A549 (cell line): Measurements from ENCODE around the gene NPHS1. TPM values are rescaled to one million over a fixed set of nuclear protein-coding genes. Genes with fewer than 3 reads are reported as not detected.

ENCODE experiments used
- ATAC-seq, 2 experiments: fragments of 200-7000 bp in 1 of 2; fragments of >200 bp in 1 of 2; cut with Nextera tagmentation in 1 of 2; cut with Tn5 transposase in 1 of 2; 3 replicates each; pipeline versions ENCODE4 v1.8.0 to v1.9.1; 2018 to 2020; ENCODE audit warnings: mild to moderate bottlenecking in 1 of 2, moderate library complexity in 1 of 2
- CTCF ChIA-PET: fragments of 300-600 bp; sonication (Branson Sonifier 250); formaldehyde crosslinking; extraction: SDS; loops from one replicate; lab custom pipeline; 2021; ENCODE audit warnings: antibody characterized with exemption, inconsistent platforms; lab: Yijun Ruan, JAX
- POLR2A ChIA-PET: fragments of 350-600 bp; formaldehyde crosslinking; extraction: SDS; loops from one replicate; lab custom pipeline; 2021; ENCODE audit warnings: antibody characterized with exemption, inconsistent platforms; lab: Yijun Ruan, JAX
- DNase-seq, 2 experiments: peaks; one replicate each; pipeline versions ENCODE4 v3.0.0 to v3.0.0-alpha.2; 2011 to 2016; ENCODE audit warnings: low read depth in 1 of 2, low spot score in 1 of 2
- FAIRE-seq: peaks from 2 replicates; lab custom pipeline; 2011; peaks lifted over from hg19 to GRCh38; lab: Jason Lieb, UNC
- H3K27ac ChIP-seq, 2 experiments: fragments of >200 bp; sonication (Bioruptor Twin); formaldehyde crosslinking; 3 replicates each; pipeline ENCODE4 v1.5.1; 2016 to 2017
- H3K4me1 ChIP-seq: fragments of >200 bp; sonication (Bioruptor Twin); formaldehyde crosslinking; 3 replicates; pipeline ENCODE4 v1.6.1; 2016
- H3K4me2 ChIP-seq: fragments of >200 bp; sonication (Bioruptor Twin); formaldehyde crosslinking; 3 replicates; pipeline ENCODE4 v1.6.1; 2016
- H3K4me3 ChIP-seq: fragments of >200 bp; sonication (Bioruptor Twin); formaldehyde crosslinking; 3 replicates; pipeline ENCODE4 v1.5.1; 2016
- H3K9me3 ChIP-seq: fragments of >200 bp; sonication (Bioruptor Twin); formaldehyde crosslinking; 3 replicates; pipeline ENCODE4 v1.6.1; 2016
- CBX2 ChIP-seq: fragments of 200-600 bp; sonication (generic); IDR thresholded peaks from 2 replicates; pipeline ENCODE4 v1.6.1; 2016; ENCODE audit warnings: low read depth, mild to moderate bottlenecking, borderline replicate concordance
- CEBPB ChIP-seq, 2 experiments: fragments of >200 bp in 1 of 2; sonication (Bioruptor Twin) in 1 of 2; formaldehyde crosslinking in 1 of 2; IDR thresholded peaks; 2 replicates each; pipeline ENCODE4 v1.6.1; 2012 to 2016
- CHD2 ChIP-seq: fragments of 150-350 bp; IDR thresholded peaks from 2 replicates; pipeline ENCODE4 v1.6.1; 2014; ENCODE audit warnings: low read length; ENCODE audit not compliant: partially characterized antibody
- CHD4 ChIP-seq: fragments of 200-600 bp; sonication (generic); IDR thresholded peaks from 2 replicates; pipeline ENCODE4 v1.6.1; 2016; ENCODE audit warnings: antibody characterized with exemption, mild to moderate bottlenecking, borderline replicate concordance
- EP300 ChIP-seq, 2 experiments: fragments of >200 bp; sonication (Bioruptor Twin); formaldehyde crosslinking; IDR thresholded peaks; 2 replicates in 1 of 2; 3 replicates in 1 of 2; pipeline ENCODE4 v1.6.1; 2016 to 2017
- FOSB ChIP-seq: fragments of 250-450 bp; sonication (Bioruptor Pico); IDR thresholded peaks from 2 replicates; pipeline ENCODE4 v1.5.0; 2020; ENCODE audit warnings: mild to moderate bottlenecking, moderate library complexity
- HOXB13 ChIP-seq: fragments of 250-450 bp; sonication (Bioruptor Pico); IDR thresholded peaks from 2 replicates; pipeline ENCODE4 v1.5.0; 2020; ENCODE audit warnings: low read depth, mild to moderate bottlenecking, moderate library complexity
- KDM1A ChIP-seq: fragments of 200-600 bp; sonication (generic); IDR thresholded peaks from 2 replicates; pipeline ENCODE4 v1.6.1; 2016; ENCODE audit warnings: low read depth, mild to moderate bottlenecking
- MAZ ChIP-seq: fragments of 150-350 bp; IDR thresholded peaks from 2 replicates; pipeline ENCODE4 v1.6.1; 2014; ENCODE audit warnings: antibody characterized with exemption, low read depth, low read length, borderline replicate concordance
- NR3C1 ChIP-seq: fragments of >200 bp; sonication (Bioruptor Twin); formaldehyde crosslinking; IDR thresholded peaks from 3 replicates; pipeline ENCODE4 v1.6.1; 2017
- RFX5 ChIP-seq: fragments of 450-650 bp; IDR thresholded peaks from 2 replicates; pipeline ENCODE4 v1.7.1; 2014; ENCODE audit warnings: antibody characterized with exemption, mild to moderate bottlenecking, moderate library complexity
- SMC3 ChIP-seq: fragments of >200 bp; sonication (Bioruptor Twin); formaldehyde crosslinking; IDR thresholded peaks from 3 replicates; pipeline ENCODE4 v1.6.1; 2018; ENCODE audit warnings: inconsistent platforms
- ZFP36 ChIP-seq: fragments of 450-650 bp; IDR thresholded peaks from 2 replicates; pipeline ENCODE4 v1.6.1; 2014; ENCODE audit warnings: borderline replicate concordance; ENCODE audit not compliant: partially characterized antibody
- WGBS: methylation state at CpG from one replicate; pipeline ENCODE4 v1.1.6; 2017; ENCODE audit errors: missing lambda C conversion rate; 5-methylcytosine and 5-hydroxymethylcytosine counted together
- polyA plus RNA-seq, 4 experiments: library from polyadenylated mRNA; depleted of rRNA in 3 of 4; stranded (reverse); fragments of >200 nt; fragmentation: RNase III in 1 of 4; extraction: RNeasy Plus Mini Kit Qiagen cat#74134 plus additional on column Dnase treatment in 1 of 4; gene quantifications; 2 replicates in 3 of 4; 3 replicates in 1 of 4; pipeline ENCODE4 v1.2.3, GENCODE V29; 2011 to 2017
- TF ChIP-seq, protein P1 (sequence below): IDR thresholded peaks from 2 replicates; pipeline ENCODE4 v1.6.1; 2012
- TF ChIP-seq, protein P2 (sequence below): IDR thresholded peaks from 2 replicates; pipeline ENCODE4 v1.6.1; 2012; ENCODE audit warnings: low read depth, borderline replicate concordance
- TF ChIP-seq, protein P3 (sequence below): fragments of >200 bp; sonication (Bioruptor Twin); formaldehyde crosslinking; IDR thresholded peaks from 2 replicates; pipeline ENCODE4 v1.6.1; 2016
- TF ChIP-seq, protein P4 (sequence below): fragments of 200-600 bp; sonication (generic); IDR thresholded peaks from 2 replicates; pipeline ENCODE4 v1.6.1; 2016; ENCODE audit warnings: antibody characterized with exemption, mild to moderate bottlenecking, moderate library complexity

NPHS1 gene
- polyA plus RNA-seq, 2 of the 4 experiments (the other 2 are of a cell fraction), result 0.27 TPM

DNA sequence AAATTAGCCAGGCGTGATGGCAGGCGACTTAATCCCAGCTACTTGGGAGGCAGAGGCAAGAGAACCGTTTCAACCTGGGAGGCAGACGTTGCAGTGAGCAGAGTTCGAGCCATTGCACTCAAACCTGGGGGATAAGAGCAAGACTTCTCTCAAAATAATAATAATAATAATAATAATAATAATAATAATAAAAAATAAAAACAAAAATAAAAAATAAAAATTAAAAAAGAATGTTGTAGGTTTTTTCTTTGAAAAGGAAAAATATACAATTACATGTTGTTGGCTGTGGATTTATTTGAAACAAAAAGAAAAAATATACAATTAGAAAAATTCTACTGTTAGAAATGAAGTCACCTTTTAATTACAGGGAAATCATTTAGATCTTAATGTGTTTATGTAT lies 28.2 kb downstream of the NPHS1 start (continued):
- TF ChIP-seq ZFP36, result no peak

DNA sequence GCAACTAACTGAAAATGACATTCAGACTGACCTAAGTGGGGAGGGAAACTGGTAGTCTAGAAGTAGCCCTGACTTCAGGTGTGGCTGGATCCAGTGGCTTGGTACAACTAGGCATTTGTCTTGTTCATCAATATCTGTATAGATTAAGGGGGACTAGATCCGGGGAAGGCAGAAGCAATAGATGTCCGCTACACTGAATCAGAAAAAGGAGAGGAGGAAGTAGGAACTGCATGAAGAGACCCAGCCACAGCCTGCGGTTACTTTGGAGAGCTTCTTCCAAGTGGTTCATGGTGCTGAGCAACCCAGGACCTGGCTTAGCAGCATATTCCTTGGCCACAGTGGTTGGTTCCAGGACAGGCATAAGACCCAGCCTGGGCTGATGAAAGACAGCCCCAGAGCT lies 29.7 kb downstream of the NPHS1 start:
- Histone ChIP-seq H3K27ac (no peak overlapping the region), H3K4me2 (no peak overlapping the region), H3K4me3 (no peak overlapping the region), H3K4me1 (no peaks in the 10 kb centered on the region), H3K9me3 (no peaks in the 10 kb centered on the region)
- ATAC-seq, result peak; percentile 48 to 60; a peak in 4 of 6 replicates
- 34% methylated on average over 3 of the region's 3 CpGs for WGBS
- CTCF ChIA-PET, result interaction anchor here (0.9 to 1.5 kb wide), 4 partner anchors 12 to 109 kb away, joined by 3 to 5 read pairs (median 4); no protein-coding TSS in a partner anchor
- peak in 1 of 2 experiments; percentile 29 for DNase-seq
- no peak for FAIRE-seq
- TF ChIP-seq KDM1A (no peak), HOXB13 (CRISPR knock-in tag) (no peak), FOSB (CRISPR knock-in tag) (no peak), CEBPB (IDR thresholded peaks at IDR 0.05) (no peak), MAZ (no peak), RFX5 (no peak), CHD4 (no peak), SMC3 (no peak), CHD2 (no peak), EP300 (IDR thresholded peaks at IDR 0.05) (no peak)
- TF ChIP-seq, protein P1, sequence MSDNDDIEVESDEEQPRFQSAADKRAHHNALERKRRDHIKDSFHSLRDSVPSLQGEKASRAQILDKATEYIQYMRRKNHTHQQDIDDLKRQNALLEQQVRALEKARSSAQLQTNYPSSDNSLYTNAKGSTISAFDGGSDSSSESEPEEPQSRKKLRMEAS, result no peak
- TF ChIP-seq, protein P2, sequence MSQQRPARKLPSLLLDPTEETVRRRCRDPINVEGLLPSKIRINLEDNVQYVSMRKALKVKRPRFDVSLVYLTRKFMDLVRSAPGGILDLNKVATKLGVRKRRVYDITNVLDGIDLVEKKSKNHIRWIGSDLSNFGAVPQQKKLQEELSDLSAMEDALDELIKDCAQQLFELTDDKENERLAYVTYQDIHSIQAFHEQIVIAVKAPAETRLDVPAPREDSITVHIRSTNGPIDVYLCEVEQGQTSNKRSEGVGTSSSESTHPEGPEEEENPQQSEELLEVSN, result no peak
- TF ChIP-seq, protein P3, sequence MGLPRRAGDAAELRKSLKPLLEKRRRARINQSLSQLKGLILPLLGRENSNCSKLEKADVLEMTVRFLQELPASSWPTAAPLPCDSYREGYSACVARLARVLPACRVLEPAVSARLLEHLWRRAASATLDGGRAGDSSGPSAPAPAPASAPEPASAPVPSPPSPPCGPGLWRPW, result no peak
- TF ChIP-seq, protein P4, sequence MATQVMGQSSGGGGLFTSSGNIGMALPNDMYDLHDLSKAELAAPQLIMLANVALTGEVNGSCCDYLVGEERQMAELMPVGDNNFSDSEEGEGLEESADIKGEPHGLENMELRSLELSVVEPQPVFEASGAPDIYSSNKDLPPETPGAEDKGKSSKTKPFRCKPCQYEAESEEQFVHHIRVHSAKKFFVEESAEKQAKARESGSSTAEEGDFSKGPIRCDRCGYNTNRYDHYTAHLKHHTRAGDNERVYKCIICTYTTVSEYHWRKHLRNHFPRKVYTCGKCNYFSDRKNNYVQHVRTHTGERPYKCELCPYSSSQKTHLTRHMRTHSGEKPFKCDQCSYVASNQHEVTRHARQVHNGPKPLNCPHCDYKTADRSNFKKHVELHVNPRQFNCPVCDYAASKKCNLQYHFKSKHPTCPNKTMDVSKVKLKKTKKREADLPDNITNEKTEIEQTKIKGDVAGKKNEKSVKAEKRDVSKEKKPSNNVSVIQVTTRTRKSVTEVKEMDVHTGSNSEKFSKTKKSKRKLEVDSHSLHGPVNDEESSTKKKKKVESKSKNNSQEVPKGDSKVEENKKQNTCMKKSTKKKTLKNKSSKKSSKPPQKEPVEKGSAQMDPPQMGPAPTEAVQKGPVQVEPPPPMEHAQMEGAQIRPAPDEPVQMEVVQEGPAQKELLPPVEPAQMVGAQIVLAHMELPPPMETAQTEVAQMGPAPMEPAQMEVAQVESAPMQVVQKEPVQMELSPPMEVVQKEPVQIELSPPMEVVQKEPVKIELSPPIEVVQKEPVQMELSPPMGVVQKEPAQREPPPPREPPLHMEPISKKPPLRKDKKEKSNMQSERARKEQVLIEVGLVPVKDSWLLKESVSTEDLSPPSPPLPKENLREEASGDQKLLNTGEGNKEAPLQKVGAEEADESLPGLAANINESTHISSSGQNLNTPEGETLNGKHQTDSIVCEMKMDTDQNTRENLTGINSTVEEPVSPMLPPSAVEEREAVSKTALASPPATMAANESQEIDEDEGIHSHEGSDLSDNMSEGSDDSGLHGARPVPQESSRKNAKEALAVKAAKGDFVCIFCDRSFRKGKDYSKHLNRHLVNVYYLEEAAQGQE, result no peak
- TF ChIP-seq, all 56 proteins: peak for 0
- POLR2A ChIA-PET, result interaction anchor here (0.6 kb wide), 1 partner anchor 23 kb away, joined by 4 read pairs; no protein-coding TSS in a partner anchor

DNA sequence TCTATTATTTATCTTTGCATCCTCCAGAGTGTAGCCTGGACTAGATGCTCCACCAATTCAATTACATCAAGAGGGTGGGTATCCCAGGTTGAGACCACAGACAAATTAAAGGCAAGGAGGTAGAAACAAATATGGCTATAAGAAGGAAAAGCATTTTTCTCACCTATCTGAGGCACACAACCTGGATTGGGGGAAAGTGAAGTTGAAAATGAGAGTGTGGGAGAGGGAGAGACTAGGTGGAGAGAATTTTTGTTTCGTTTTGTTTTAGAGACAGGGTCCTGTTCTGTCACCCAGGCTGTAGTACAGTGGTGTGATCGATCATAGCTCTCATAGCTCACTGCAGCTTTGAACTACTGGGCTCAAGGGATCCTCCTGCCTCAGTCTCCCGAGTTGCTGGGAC lies 33.9 kb downstream of the NPHS1 start:
- no peak for FAIRE-seq
- ChIA-PET POLR2A (interaction anchor here (0.6 kb wide), 1 partner anchor 12 kb away, joined by 3 read pairs; no protein-coding TSS in a partner anchor), CTCF (interaction anchor here (1.1 to 2.7 kb wide), 5 partner anchors 10 to 114 kb away, joined by 3 to 16 read pairs (median 5); no protein-coding TSS in a partner anchor)
- no peak overlapping the region for H3K4me2 ChIP-seq
- no peak overlapping the region for H3K4me3 ChIP-seq
- no peak for TF ChIP-seq NR3C1
- TF ChIP-seq CBX2, result no peak
- H3K4me1 ChIP-seq, result no peaks in the 10 kb centered on the region
- H3K27ac ChIP-seq, result no peak overlapping the region
- 3% methylated on average over 3 of the region's 3 CpGs for WGBS
- no peaks in the 10 kb centered on the region for H3K9me3 ChIP-seq
- ATAC-seq, result no peak
- DNase-seq, result no peak
